IMR-90 (cell line): ENCODE measurements around the gene LTBP1. TPM values are rescaled to one million over a fixed set of nuclear protein-coding genes. Genes with fewer than 3 reads are reported as not detected.

Experiments used
- ATAC-seq: fragments of 200-7000 bp; cut with Tn5 transposase; 2 replicates; pipeline ENCODE4 v1.9.1; 2020; ENCODE audit warnings: low read depth, mild to moderate bottlenecking, moderate library complexity
- BruUV-seq: library from RNA; stranded (reverse); fragments of 400-500 nt; replicated peaks from 2 replicates; lab custom pipeline; 2021; lab: Mats Ljungman, UMichigan
- CTCF ChIA-PET: fragments of 300-600 bp; formaldehyde crosslinking; extraction: SDS; loops from one replicate; lab custom pipeline; 2021; ENCODE audit warnings: antibody characterized with exemption; lab: Yijun Ruan, JAX
- POLR2A ChIA-PET: fragments of 300-600 bp; sonication (Branson Sonifier 250); formaldehyde crosslinking; loops from one replicate; lab custom pipeline; 2022; ENCODE audit warnings: antibody characterized with exemption; ENCODE audit not compliant: unreplicated experiment; lab: Charles Lee
- DNase-seq: peaks from one replicate; pipeline ENCODE4 v3.0.0; 2013
- H2AFZ ChIP-seq: replicated peaks from 2 replicates; pipeline ENCODE3; 2013; ENCODE audit warnings: low read length, mild to moderate bottlenecking; ENCODE audit not compliant: poor library complexity
- H2AK5ac ChIP-seq: 2 replicates; pipeline ENCODE4 v1.6.1; 2013; ENCODE audit warnings: low read depth, low read length, inconsistent platforms
- H2AK9ac ChIP-seq: replicated peaks from 2 replicates; pipeline ENCODE3; 2013; ENCODE audit warnings: mild to moderate bottlenecking, low read depth, low read length, moderate library complexity; ENCODE audit not compliant: poor library complexity
- H2BK120ac ChIP-seq: 2 replicates; pipeline ENCODE4 v1.6.1; 2013; ENCODE audit warnings: low read depth, low read length, inconsistent platforms
- H2BK15ac ChIP-seq: 3 replicates; pipeline ENCODE4 v1.6.1; 2013; ENCODE audit warnings: low read depth, low read length, inconsistent platforms
- H2BK20ac ChIP-seq: 2 replicates; pipeline ENCODE4 v1.6.1; 2013; ENCODE audit warnings: low read depth, mild to moderate bottlenecking, inconsistent platforms, low read length, moderate library complexity
- H2BK5ac ChIP-seq: 2 replicates; pipeline ENCODE4 v1.6.1; 2013; ENCODE audit warnings: mild to moderate bottlenecking, low read depth, low read length, inconsistent platforms; ENCODE audit not compliant: poor library complexity, severe bottlenecking
- H3K14ac ChIP-seq: replicated peaks from 2 replicates; pipeline ENCODE4 v1.6.1; 2013; ENCODE audit warnings: low read depth, low read length, inconsistent platforms
- H3K18ac ChIP-seq: 2 replicates; pipeline ENCODE4 v1.6.1; 2013; ENCODE audit warnings: low read depth, low read length, control low read depth
- H3K23ac ChIP-seq: 2 replicates; pipeline ENCODE4 v1.6.1; 2013; ENCODE audit warnings: low read depth, low read length, inconsistent platforms
- H3K27ac ChIP-seq: 2 replicates; pipeline ENCODE4 v1.5.1; 2013; ENCODE audit warnings: mild to moderate bottlenecking, control low read depth, low read length; ENCODE audit not compliant: insufficient read depth
- H3K27me3 ChIP-seq: 2 replicates; pipeline ENCODE4 v1.6.1; 2013; ENCODE audit warnings: low read length; ENCODE audit not compliant: control insufficient read depth, insufficient read depth
- H3K36me3 ChIP-seq: 2 replicates; pipeline ENCODE4 v1.6.1; 2013; ENCODE audit warnings: low read length, mixed read lengths; ENCODE audit not compliant: control insufficient read depth, insufficient read depth
- H3K4ac ChIP-seq: 2 replicates; pipeline ENCODE4 v1.6.1; 2013; ENCODE audit warnings: low read depth, low read length, inconsistent platforms
- H3K4me1 ChIP-seq: 2 replicates; pipeline ENCODE4 v1.6.1; 2013; ENCODE audit warnings: low read length, mixed read lengths; ENCODE audit not compliant: control insufficient read depth, insufficient read depth
- H3K4me2 ChIP-seq: 2 replicates; pipeline ENCODE4 v1.6.1; 2013; ENCODE audit warnings: low read depth, mild to moderate bottlenecking, control low read depth, low read length, moderate library complexity
- H3K4me3 ChIP-seq: 2 replicates; pipeline ENCODE4 v1.5.1; 2013; ENCODE audit warnings: low read depth, mild to moderate bottlenecking, control low read depth, low read length, moderate library complexity; ENCODE audit not compliant: insufficient read depth
- H3K56ac ChIP-seq: 2 replicates; pipeline ENCODE4 v1.6.1; 2013; ENCODE audit warnings: low read length, inconsistent platforms; ENCODE audit not compliant: insufficient read depth; ENCODE audit errors: extremely low read depth
- H3K79me1 ChIP-seq, 2 experiments: 2 replicates each; pipeline ENCODE4 v1.6.1; 2013; ENCODE audit warnings: low read length in 2 of 2, inconsistent platforms in 1 of 2, low read depth in 1 of 2
- H3K9ac ChIP-seq: 2 replicates; pipeline ENCODE4 v1.6.1; 2013; ENCODE audit warnings: low read depth, low read length, control low read depth
- H3K9me1 ChIP-seq: 2 replicates; pipeline ENCODE4 v1.6.1; 2013; ENCODE audit warnings: low read length, inconsistent platforms; ENCODE audit not compliant: insufficient read depth
- H3K9me3 ChIP-seq: 2 replicates; pipeline ENCODE4 v1.6.1; 2013; ENCODE audit warnings: low read length; ENCODE audit not compliant: control insufficient read depth, insufficient read depth
- H4K20me1 ChIP-seq: 2 replicates; pipeline ENCODE4 v1.6.1; 2013; ENCODE audit warnings: low read length, inconsistent platforms; ENCODE audit not compliant: insufficient read depth
- H4K5ac ChIP-seq: 2 replicates; pipeline ENCODE4 v1.6.1; 2013; ENCODE audit warnings: mild to moderate bottlenecking, low read depth, low read length, control low read depth
- H4K8ac ChIP-seq, 2 experiments: 2 replicates each; pipeline ENCODE4 v1.6.1; 2013; ENCODE audit warnings: low read depth in 2 of 2, low read length in 2 of 2, control low read depth in 1 of 2, inconsistent platforms in 1 of 2
- H4K91ac ChIP-seq: 2 replicates; pipeline ENCODE4 v1.6.1; 2013; ENCODE audit warnings: low read depth, low read length, inconsistent platforms; ENCODE audit not compliant: insufficient read depth
- BHLHE40 ChIP-seq: fragments of 150-350 bp; IDR thresholded peaks from 2 replicates; pipeline ENCODE4 v1.6.1; 2016; ENCODE audit warnings: mild to moderate bottlenecking, low read depth, low read length
- NFE2L2 ChIP-seq: fragments of 150-350 bp; IDR thresholded peaks from 2 replicates; pipeline ENCODE4 v1.6.1; 2016; ENCODE audit warnings: low read depth, mild to moderate bottlenecking, low read length
- WGBS, 2 experiments: methylation state at CpG; one replicate each; pipeline versions ENCODE4 v1.1.5 to v1.1.7; 2013; ENCODE audit warnings: missing lambda C conversion rate in 2 of 2; ENCODE audit not compliant: insufficient read length in 1 of 2; ENCODE audit errors: extremely low coverage in 2 of 2; 5-methylcytosine and 5-hydroxymethylcytosine counted together
- dilution Hi-C: fragments of 300-500 bp; cut with HindIII; formaldehyde crosslinking; loops from one replicate; pipeline ENCODE4 v1.14.3; 2018; ENCODE audit warnings: low sequenced_read_pairs; ENCODE audit not compliant: unreplicated experiment
- in situ Hi-C: fragments of 300-500 bp; cut with MboI; formaldehyde crosslinking; loops from 3 replicates; pipeline ENCODE4 v1.14.3; 2019; ENCODE audit warnings: low sequenced_read_pairs, inconsistent platforms, mixed read lengths
- intact Hi-C: fragments of 100-400 bp; cut with micrococcal nuclease; formaldehyde crosslinking; loops from 2 replicates; pipeline ENCODE4 v1.10.0; 2022
- polyA plus RNA-seq, 3 experiments: library from polyadenylated mRNA; depleted of rRNA; stranded (reverse); fragments of >200 nt; gene quantifications; 2 replicates each; pipeline ENCODE4 v1.2.3, GENCODE V29; 2012; ENCODE audit warnings: low replicate concordance in 1 of 3
- total RNA-seq: library from RNA; depleted of rRNA; stranded (reverse); fragments of >200 nt; gene quantifications from 2 replicates; pipeline ENCODE4 v1.2.3, GENCODE V29; 2012

The LTBP1 gene
- total and polyA plus RNA-seq, 2 of the 4 experiments (the other 2 are of a cell fraction), result 235 to 326 TPM

DNA sequence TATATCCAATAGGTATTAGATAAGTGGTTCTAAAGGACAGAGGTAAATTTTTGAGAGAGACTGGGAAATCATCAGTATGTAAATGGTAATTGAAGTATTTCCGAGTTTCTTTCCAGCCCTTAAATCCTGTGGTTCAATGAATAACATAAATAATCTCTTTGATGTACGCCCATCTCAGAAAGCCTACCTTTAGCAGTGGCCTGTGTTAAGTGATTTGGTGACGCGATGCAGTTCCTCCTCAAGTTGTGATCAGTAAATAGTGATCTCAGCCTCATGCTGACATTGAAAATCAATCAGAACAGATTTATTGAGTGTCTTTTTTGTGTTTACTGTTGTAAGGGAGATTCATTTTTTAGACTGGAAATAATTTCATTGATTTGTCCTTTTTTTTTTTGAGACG is 392.5 kb downstream of the LTBP1 start:
- Histone ChIP-seq H3K4me3 (no peak overlapping the region), H3K27ac (no peak overlapping the region)
- TF ChIP-seq BHLHE40 (no peak), NFE2L2 (no peak)

More for the DNA sequence above, 392.5 kb downstream of the LTBP1 start:
- no peak overlapping the region for H2AK5ac ChIP-seq
- H3K56ac ChIP-seq, result no peak overlapping the region
- H2BK15ac ChIP-seq, result no peak overlapping the region
- whole genome bisulfite sequencing, 2 experiments, result 92% methylated on average over 2 of the region's 5 CpGs; no CpG with 5 or more reads in 1 of the 2 experiments
- no peak overlapping the region for H2BK120ac ChIP-seq
- H3K36me3 ChIP-seq, result peaks cover 30% of the 10 kb centered on the region
- ATAC-seq (no peak), DNase-seq (no peak)
- no peak overlapping the region for H2BK20ac ChIP-seq
- H2AFZ ChIP-seq, result no peak overlapping the region
- no peaks in the 10 kb centered on the region for H3K27me3 ChIP-seq
- H3K4me1 ChIP-seq, result no peaks in the 10 kb centered on the region
- no peak overlapping the region for H3K9ac ChIP-seq
- no TSS peak for BruUV-seq
- no peak overlapping the region for H2AK9ac ChIP-seq
- peaks cover 15% of the 10 kb centered on the region for H3K9me1 ChIP-seq
- no peak overlapping the region for H3K23ac ChIP-seq
- in situ Hi-C loops (no loop called here), intact Hi-C loops (no loop called here), dilution Hi-C loops (no loop called here)
- no peak overlapping the region for H3K14ac ChIP-seq
- H4K5ac ChIP-seq, result no peak overlapping the region
- H4K91ac ChIP-seq, result no peak overlapping the region
- no peaks in the 10 kb centered on the region for H4K20me1 ChIP-seq
- peaks cover 9 to 38% of the 10 kb centered on the region in 2 experiments; a peak in 2 of 4 replicates for H3K79me1 ChIP-seq
- H3K9me3 ChIP-seq, result no peaks in the 10 kb centered on the region
- no peak overlapping the region for H3K4me2 ChIP-seq
- ChIA-PET POLR2A (no interaction called here), CTCF (no interaction called here)
- H3K18ac ChIP-seq, result no peak overlapping the region
- H3K4ac ChIP-seq, result no peak overlapping the region
- H2BK5ac ChIP-seq, result no peak overlapping the region
- no peak overlapping the region for H4K8ac ChIP-seq
